Panc1 (cell line): ENCODE measurements around the gene TEX11. TPM values are rescaled to one million over a fixed set of nuclear protein-coding genes. Genes with fewer than 3 reads are reported as not detected.

Experiments
- ATAC-seq: fragments of 200-7000 bp; cut with Tn5 transposase; 2 replicates; pipeline ENCODE4 v1.9.1; 2020; ENCODE audit warnings: mild to moderate bottlenecking, moderate library complexity
- BruUV-seq: library from RNA; stranded (reverse); fragments of 400-500 nt; replicated peaks from 2 replicates; lab custom pipeline; 2021; lab: Mats Ljungman, UMichigan
- CTCF ChIA-PET: fragments of 300-600 bp; sonication (Branson Sonifier 250); formaldehyde crosslinking; loops from one replicate; lab custom pipeline; 2022; ENCODE audit warnings: antibody characterized with exemption; lab: Charles Lee
- POLR2A ChIA-PET: fragments of 300-600 bp; sonication (Branson Sonifier 250); formaldehyde crosslinking; loops from one replicate; lab custom pipeline; 2022; ENCODE audit warnings: antibody characterized with exemption; lab: Charles Lee
- DNase-seq: peaks from one replicate; pipeline ENCODE4 v3.0.0-alpha.2; 2010; ENCODE audit warnings: low read depth, low spot score
- H3K27ac ChIP-seq: 2 replicates; pipeline ENCODE4 v1.5.1; 2011; ENCODE audit warnings: mild to moderate bottlenecking, low read length, inconsistent platforms
- H3K27me3 ChIP-seq: fragments of 200-500 bp; sonication (Bioruptor generic); 2 replicates; pipeline ENCODE4 v1.6.0; 2014; ENCODE audit warnings: low read length, inconsistent platforms; ENCODE audit not compliant: control insufficient read depth, insufficient read depth
- H3K36me3 ChIP-seq: fragments of 200-500 bp; sonication (Bioruptor generic); 2 replicates; pipeline ENCODE4 v1.5.1; 2014; ENCODE audit warnings: inconsistent platforms, mild to moderate bottlenecking, low read length, moderate library complexity; ENCODE audit not compliant: control insufficient read depth, insufficient read depth
- H3K4me1 ChIP-seq: 2 replicates; pipeline ENCODE4 v1.5.1; 2011; ENCODE audit warnings: inconsistent platforms, mild to moderate bottlenecking, low read length, moderate library complexity; ENCODE audit not compliant: control insufficient read depth, insufficient read depth
- H3K4me3 ChIP-seq, 2 experiments: 2 replicates each; pipeline ENCODE4 v1.5.1; 2011 to 2012; ENCODE audit warnings: low read depth in 2 of 2, low read length in 2 of 2, mild to moderate bottlenecking in 2 of 2, inconsistent platforms in 1 of 2, moderate library complexity in 1 of 2
- H3K9me3 ChIP-seq: fragments of 200-500 bp; sonication (Bioruptor generic); 2 replicates; pipeline ENCODE4 v1.5.1; 2014; ENCODE audit warnings: low read depth, mild to moderate bottlenecking, inconsistent platforms, low read length, moderate library complexity; ENCODE audit not compliant: control insufficient read depth, insufficient read depth
- POLR2AphosphoS5 ChIP-seq: IDR thresholded peaks from 2 replicates; pipeline ENCODE4 v1.6.1; 2012; ENCODE audit warnings: mild to moderate bottlenecking, low read depth, low read length, moderate library complexity
- SIN3A ChIP-seq: IDR thresholded peaks from 2 replicates; pipeline ENCODE4 v1.6.1; 2012; ENCODE audit warnings: low read depth, mild to moderate bottlenecking, low read length, moderate library complexity, borderline replicate concordance; ENCODE audit not compliant: insufficient read depth
- TCF7L2 ChIP-seq: IDR thresholded peaks from 2 replicates; pipeline ENCODE4 v1.6.1; 2011; ENCODE audit warnings: mild to moderate bottlenecking, low read depth, low read length, inconsistent platforms
- in situ Hi-C: cut with HindIII; loops from 2 replicates; pipeline ENCODE4 v1.10.0; 2016; ENCODE audit warnings: low sequenced_read_pairs, low pct_unique_long_range_greater_than_20kb
- intact Hi-C: fragments of 100-400 bp; cut with micrococcal nuclease; formaldehyde crosslinking; loops from one replicate; pipeline ENCODE4 v1.10.0; 2022; ENCODE audit not compliant: unreplicated experiment
- total RNA-seq: library from RNA; stranded (reverse); gene quantifications from one replicate; pipeline ENCODE4 v1.2.1, GENCODE V29; 2021; ENCODE audit not compliant: unreplicated experiment
- TF ChIP-seq, protein P1 (sequence below): fragments of 450-650 bp; IDR thresholded peaks from 2 replicates; pipeline ENCODE4 v1.5.1; 2017; ENCODE audit warnings: mild to moderate bottlenecking
- TF ChIP-seq, protein P2 (sequence below), 2 experiments: IDR thresholded peaks; 2 replicates each; pipeline ENCODE4 v1.6.1; 2011 to 2012; ENCODE audit warnings: low read depth in 2 of 2, control low read depth in 1 of 2, low read length in 1 of 2, mild to moderate bottlenecking in 1 of 2, moderate library complexity in 1 of 2; ENCODE audit not compliant: insufficient read depth in 1 of 2

The TEX11 gene
- total RNA-seq, 1 experiment from 2014 or later, result not detected

DNA sequence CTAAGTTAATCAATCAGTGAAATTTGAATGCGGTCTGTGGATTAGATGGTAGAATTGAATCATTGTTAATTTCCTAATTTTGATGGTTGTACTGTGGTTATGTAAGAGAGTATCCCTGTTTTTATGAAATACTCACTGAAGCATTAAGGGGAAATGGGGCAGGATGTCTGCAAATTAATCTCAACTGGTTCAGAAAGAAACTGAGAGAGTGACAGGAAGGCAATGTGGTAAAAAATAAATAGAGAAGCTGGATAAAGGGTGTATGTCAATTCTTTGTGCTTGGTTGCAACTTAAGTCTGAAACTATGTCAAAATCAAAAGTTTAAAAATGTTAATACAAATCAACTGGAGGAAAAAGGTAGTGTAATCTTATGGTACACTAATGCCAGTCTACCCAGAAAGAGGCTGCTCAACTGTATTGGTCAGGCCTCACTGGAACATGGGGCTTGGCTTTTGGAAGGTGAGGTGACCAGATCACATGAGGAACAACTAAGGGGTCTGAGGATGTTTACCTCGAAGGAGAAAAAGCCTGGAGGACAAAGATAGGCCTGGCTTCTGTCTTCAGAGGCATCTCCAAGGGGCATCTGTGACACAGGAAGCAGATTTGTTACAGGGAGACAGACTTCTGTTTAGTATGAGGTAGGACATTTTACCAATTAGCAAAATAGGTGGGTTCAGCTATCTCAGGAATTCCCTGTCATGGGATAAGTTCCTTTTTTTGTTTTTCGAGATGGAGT lies 380.7 kb downstream of the TEX11 start:
- no peak overlapping the region for H3K4me3 ChIP-seq
- intact Hi-C loops, result no loop called here
- H3K27me3 ChIP-seq, result no peaks in the 10 kb centered on the region
- ATAC-seq (no peak), DNase-seq (no peak)
- no TSS peak for BruUV-seq
- no peak overlapping the region for H3K27ac ChIP-seq
- no peaks in the 10 kb centered on the region for H3K4me1 ChIP-seq
- H3K36me3 ChIP-seq, result no peaks in the 10 kb centered on the region
- H3K9me3 ChIP-seq, result no peaks in the 10 kb centered on the region
- in situ Hi-C loops, result no loop called here
- CTCF ChIA-PET, result no interaction called here
- POLR2A ChIA-PET, result no interaction called here
- no peak for TF ChIP-seq TCF7L2
- TF ChIP-seq, protein P1, sequence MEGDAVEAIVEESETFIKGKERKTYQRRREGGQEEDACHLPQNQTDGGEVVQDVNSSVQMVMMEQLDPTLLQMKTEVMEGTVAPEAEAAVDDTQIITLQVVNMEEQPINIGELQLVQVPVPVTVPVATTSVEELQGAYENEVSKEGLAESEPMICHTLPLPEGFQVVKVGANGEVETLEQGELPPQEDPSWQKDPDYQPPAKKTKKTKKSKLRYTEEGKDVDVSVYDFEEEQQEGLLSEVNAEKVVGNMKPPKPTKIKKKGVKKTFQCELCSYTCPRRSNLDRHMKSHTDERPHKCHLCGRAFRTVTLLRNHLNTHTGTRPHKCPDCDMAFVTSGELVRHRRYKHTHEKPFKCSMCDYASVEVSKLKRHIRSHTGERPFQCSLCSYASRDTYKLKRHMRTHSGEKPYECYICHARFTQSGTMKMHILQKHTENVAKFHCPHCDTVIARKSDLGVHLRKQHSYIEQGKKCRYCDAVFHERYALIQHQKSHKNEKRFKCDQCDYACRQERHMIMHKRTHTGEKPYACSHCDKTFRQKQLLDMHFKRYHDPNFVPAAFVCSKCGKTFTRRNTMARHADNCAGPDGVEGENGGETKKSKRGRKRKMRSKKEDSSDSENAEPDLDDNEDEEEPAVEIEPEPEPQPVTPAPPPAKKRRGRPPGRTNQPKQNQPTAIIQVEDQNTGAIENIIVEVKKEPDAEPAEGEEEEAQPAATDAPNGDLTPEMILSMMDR, result no peak
- TF ChIP-seq, protein P2, sequence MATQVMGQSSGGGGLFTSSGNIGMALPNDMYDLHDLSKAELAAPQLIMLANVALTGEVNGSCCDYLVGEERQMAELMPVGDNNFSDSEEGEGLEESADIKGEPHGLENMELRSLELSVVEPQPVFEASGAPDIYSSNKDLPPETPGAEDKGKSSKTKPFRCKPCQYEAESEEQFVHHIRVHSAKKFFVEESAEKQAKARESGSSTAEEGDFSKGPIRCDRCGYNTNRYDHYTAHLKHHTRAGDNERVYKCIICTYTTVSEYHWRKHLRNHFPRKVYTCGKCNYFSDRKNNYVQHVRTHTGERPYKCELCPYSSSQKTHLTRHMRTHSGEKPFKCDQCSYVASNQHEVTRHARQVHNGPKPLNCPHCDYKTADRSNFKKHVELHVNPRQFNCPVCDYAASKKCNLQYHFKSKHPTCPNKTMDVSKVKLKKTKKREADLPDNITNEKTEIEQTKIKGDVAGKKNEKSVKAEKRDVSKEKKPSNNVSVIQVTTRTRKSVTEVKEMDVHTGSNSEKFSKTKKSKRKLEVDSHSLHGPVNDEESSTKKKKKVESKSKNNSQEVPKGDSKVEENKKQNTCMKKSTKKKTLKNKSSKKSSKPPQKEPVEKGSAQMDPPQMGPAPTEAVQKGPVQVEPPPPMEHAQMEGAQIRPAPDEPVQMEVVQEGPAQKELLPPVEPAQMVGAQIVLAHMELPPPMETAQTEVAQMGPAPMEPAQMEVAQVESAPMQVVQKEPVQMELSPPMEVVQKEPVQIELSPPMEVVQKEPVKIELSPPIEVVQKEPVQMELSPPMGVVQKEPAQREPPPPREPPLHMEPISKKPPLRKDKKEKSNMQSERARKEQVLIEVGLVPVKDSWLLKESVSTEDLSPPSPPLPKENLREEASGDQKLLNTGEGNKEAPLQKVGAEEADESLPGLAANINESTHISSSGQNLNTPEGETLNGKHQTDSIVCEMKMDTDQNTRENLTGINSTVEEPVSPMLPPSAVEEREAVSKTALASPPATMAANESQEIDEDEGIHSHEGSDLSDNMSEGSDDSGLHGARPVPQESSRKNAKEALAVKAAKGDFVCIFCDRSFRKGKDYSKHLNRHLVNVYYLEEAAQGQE (IDR thresholded peaks at IDR 0.05; ENCODE audit: insufficient read depth in 1 of 2, low read depth in 2 of 2, low read length in 1 of 2), result no peak
- no peak for TF ChIP-seq POLR2AphosphoS5
- TF ChIP-seq SIN3A, result no peak

DNA sequence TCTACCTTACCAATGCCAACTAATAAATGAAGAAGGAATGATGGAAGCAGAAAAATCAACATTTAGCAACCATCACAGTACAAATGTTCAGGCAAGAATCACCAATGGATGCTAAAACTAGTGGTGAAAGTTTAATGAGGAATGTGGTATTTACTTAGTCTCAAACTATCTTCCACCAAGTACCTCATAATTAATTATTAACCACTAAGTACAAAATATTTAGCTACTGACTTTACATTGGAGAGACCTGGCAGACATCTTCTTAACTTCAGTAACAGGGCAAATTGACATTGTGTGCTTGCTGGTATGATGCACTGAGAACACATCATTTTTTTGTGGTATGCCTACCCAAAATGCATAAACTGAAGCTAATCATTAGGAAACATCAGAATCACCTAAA lies 381.5 kb downstream of the TEX11 start:
- TF ChIP-seq, protein P2 (IDR thresholded peaks at IDR 0.05; ENCODE audit: insufficient read depth in 1 of 2, low read depth in 2 of 2, low read length in 1 of 2), result no peak
- no peak for TF ChIP-seq SIN3A
- TF ChIP-seq, protein P1, result no peak
- TF ChIP-seq TCF7L2, result no peak
- no peak for TF ChIP-seq POLR2AphosphoS5
- in situ Hi-C loops (no loop called here), intact Hi-C loops (no loop called here)
- Histone ChIP-seq H3K27me3 (no peaks in the 10 kb centered on the region), H3K9me3 (no peaks in the 10 kb centered on the region), H3K27ac (no peak overlapping the region), H3K4me1 (no peaks in the 10 kb centered on the region), H3K4me3 (no peak overlapping the region), H3K36me3 (no peaks in the 10 kb centered on the region)
- ATAC-seq (no peak), DNase-seq (no peak)
- ChIA-PET POLR2A (no interaction called here), CTCF (no interaction called here)
- no TSS peak for BruUV-seq
